Measurements from ENCODE around the gene SORCS3.

DNA sequence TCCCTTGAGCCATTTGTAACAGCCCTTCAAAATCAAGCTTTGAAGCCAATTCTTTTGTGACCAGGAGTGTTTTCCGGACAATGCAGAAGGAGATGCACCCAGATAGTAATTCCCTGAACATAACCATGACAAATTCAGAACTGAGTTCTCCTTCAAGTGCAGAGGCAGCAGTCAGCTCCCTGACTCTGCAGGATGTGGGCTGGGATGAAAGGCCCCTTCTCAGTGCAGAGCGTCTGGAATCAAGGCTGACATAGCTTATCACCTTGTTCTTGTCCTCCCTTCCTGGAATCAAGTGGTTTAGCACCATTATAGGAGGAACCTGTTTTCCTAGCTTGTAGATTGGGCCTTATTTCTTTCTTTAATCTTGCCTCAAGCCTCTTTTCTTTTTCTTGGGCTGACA is 143.4 kb downstream of the SORCS3 start:
- TF ChIP-seq CTCF (IDR thresholded peaks at IDR 0.05) (no peak), POLR2A (IDR thresholded peaks at IDR 0.05) (no peak)
